Mammary epithelial cell (primary cell): ENCODE measurements around the gene OSBP2.

Experiments
- CTCF ChIP-seq, 2 donors: IDR thresholded peaks in 1 of 2; conservative IDR thresholded peaks in 1 of 2; 2 replicates each; pipeline ENCODE4 v1.5.1; 2011 to 2012; ENCODE audit warnings: inconsistent platforms in 2 of 2, low read length in 2 of 2, mild to moderate bottlenecking in 2 of 2, control low read depth in 1 of 2, low read depth in 1 of 2; ENCODE audit not compliant: insufficient read depth in 1 of 2; ENCODE audit errors: extremely low read depth in 1 of 2
- EZH2 ChIP-seq: IDR thresholded peaks from 2 replicates; pipeline ENCODE4 v1.6.1; 2012; ENCODE audit warnings: low read length, inconsistent platforms, borderline replicate concordance

GRCh38 chr22:30665786-30666185 lies 28.9 kb upstream of the OSBP2 start:
- TF ChIP-seq CTCF (conservative IDR thresholded peaks at IDR 0.05 in 1 of 2, IDR thresholded peaks at IDR 0.05 in 1 of 2; ENCODE audit: extremely low read depth in 1 of 2, insufficient read depth in 1 of 2, low read depth in 1 of 2, low read length in 2 of 2) = no peak
- no peak for TF ChIP-seq EZH2
